HepG2 (cell line): Measurements from ENCODE around the gene BAG5. TPM values are rescaled to one million over a fixed set of nuclear protein-coding genes. Genes with fewer than 3 reads are reported as not detected.

Experiments used
- ATAC-seq: fragments of 200-7000 bp; cut with Tn5 transposase; 3 replicates; pipeline ENCODE4 v1.9.1; 2020; ENCODE audit warnings: mild to moderate bottlenecking, moderate library complexity
- Bru-seq: library from RNA; stranded (reverse); fragments of 400-500 nt; gene quantifications from one replicate; lab custom pipeline; 2021; lab: Mats Ljungman, UMichigan
- BruChase-seq, 2 experiments: library from RNA; stranded (reverse); fragments of 400-500 nt; gene quantifications; one replicate each; lab custom pipeline; 2021; lab: Mats Ljungman, UMichigan
- BruUV-seq: library from RNA; stranded (reverse); fragments of 400-500 nt; replicated peaks from 2 replicates; lab custom pipeline; 2021; lab: Mats Ljungman, UMichigan
- CTCF ChIA-PET: fragments of 300-600 bp; formaldehyde crosslinking; extraction: SDS; loops from one replicate; lab custom pipeline; 2021; ENCODE audit warnings: low total read pairs, inconsistent platforms, low intra/inter-chr PET ratio; lab: Yijun Ruan, JAX
- POLR2A ChIA-PET: fragments of 350-600 bp; sonication (Branson Sonifier 250); formaldehyde crosslinking; loops from one replicate; lab custom pipeline; 2020; ENCODE audit warnings: antibody characterized with exemption, inconsistent platforms; lab: Yijun Ruan, JAX
- DNase-seq: peaks from one replicate; pipeline ENCODE4 v3.0.0-alpha.2; 2015; ENCODE audit warnings: low spot score
- FAIRE-seq: peaks from 3 replicates; lab custom pipeline; 2011; peaks lifted over from hg19 to GRCh38; lab: Jason Lieb, UNC
- H2AFZ ChIP-seq: one replicate; pipeline ENCODE4 v1.6.1; 2011; ENCODE audit warnings: low read length, inconsistent platforms
- H3K27ac ChIP-seq: fragments of 300-600 bp; 3 replicates; pipeline ENCODE4 v1.8.0; 2011; ENCODE audit warnings: mixed run types, mild to moderate bottlenecking, mixed read lengths, low read length, inconsistent platforms; ENCODE audit not compliant: insufficient read depth; ENCODE audit errors: extremely low read length
- H3K27me3 ChIP-seq, 2 experiments: fragments of 200-600 bp in 1 of 2; 2 replicates in 1 of 2; 3 replicates in 1 of 2; pipeline versions ENCODE4 v1.6.0 to v1.8.0; 2011; ENCODE audit warnings: low read length in 2 of 2, mild to moderate bottlenecking in 2 of 2, moderate library complexity in 2 of 2, inconsistent platforms in 1 of 2; ENCODE audit not compliant: insufficient read depth in 2 of 2, control insufficient read depth in 1 of 2
- H3K36me3 ChIP-seq, 2 experiments: fragments of 200-600 bp in 1 of 2; replicated peaks in 1 of 2; 2 replicates in 1 of 2; 3 replicates in 1 of 2; pipeline versions ENCODE4 v1.5.1 to v1.8.0; 2011; ENCODE audit warnings: low read length in 2 of 2, inconsistent platforms in 1 of 2; ENCODE audit not compliant: insufficient read depth in 2 of 2, control insufficient read depth in 1 of 2
- H3K4me1 ChIP-seq: 2 replicates; pipeline ENCODE4 v1.5.1; 2012; ENCODE audit warnings: low read length, inconsistent platforms; ENCODE audit not compliant: insufficient read depth
- H3K4me2 ChIP-seq: 2 replicates; pipeline ENCODE4 v1.6.0; 2011; ENCODE audit warnings: low read depth, low read length, inconsistent platforms
- H3K4me3 ChIP-seq, 3 experiments: fragments of 200-600 bp in 1 of 3; sonication (generic), shearing (Covaris generic) in 1 of 3; replicated peaks in 1 of 3; 2 replicates each; pipeline ENCODE4 v1.5.1; 2011 to 2016; ENCODE audit warnings: low read length in 3 of 3, inconsistent platforms in 2 of 3, low read depth in 2 of 3, mild to moderate bottlenecking in 2 of 3, control low read depth in 1 of 3, mixed read lengths in 1 of 3; ENCODE audit not compliant: insufficient read depth in 1 of 3
- H3K79me2 ChIP-seq: one replicate; pipeline ENCODE4 v1.6.1; 2011; ENCODE audit warnings: low read length, inconsistent platforms; ENCODE audit not compliant: insufficient read depth
- H3K9ac ChIP-seq: 2 replicates; pipeline ENCODE4 v1.6.0; 2011; ENCODE audit warnings: mild to moderate bottlenecking, low read depth, low read length, inconsistent platforms; ENCODE audit not compliant: insufficient read depth
- H3K9me3 ChIP-seq: 2 replicates; pipeline ENCODE4 v1.5.1; 2012; ENCODE audit warnings: mild to moderate bottlenecking, low read length
- H4K20me1 ChIP-seq: 2 replicates; pipeline ENCODE4 v1.6.0; 2011; ENCODE audit warnings: inconsistent platforms, mild to moderate bottlenecking, low read length, moderate library complexity; ENCODE audit not compliant: insufficient read depth
- CCAR2 ChIP-seq: fragments of 200-400 bp; formaldehyde crosslinking; optimal IDR thresholded peaks from 2 replicates; pipeline ENCODE3; 2018; ENCODE audit warnings: low read depth, mild to moderate bottlenecking, low read length, moderate library complexity
- FLYWCH1 ChIP-seq: sonication (generic); formaldehyde crosslinking; IDR thresholded peaks from 2 replicates; pipeline ENCODE4 v1.8.1; 2023; ENCODE audit warnings: mild to moderate bottlenecking, missing genetic modification reagents
- HDAC6 ChIP-seq: fragments of 200-600 bp; sonication (generic); IDR thresholded peaks from 2 replicates; pipeline ENCODE4 v1.7.0; 2017; ENCODE audit warnings: mild to moderate bottlenecking, antibody characterized with exemption, low read length, low read depth
- MTF2 ChIP-seq: sonication (generic); formaldehyde crosslinking; IDR thresholded peaks from 2 replicates; pipeline ENCODE4 v1.5.0; 2020; ENCODE audit warnings: missing genetic modification reagents, borderline replicate concordance
- ONECUT2 ChIP-seq: sonication (generic); formaldehyde crosslinking; IDR thresholded peaks from 2 replicates; pipeline ENCODE4 v1.4.0; 2020; ENCODE audit warnings: missing genetic modification reagents
- RARG ChIP-seq: sonication (generic); formaldehyde crosslinking; IDR thresholded peaks from 2 replicates; pipeline ENCODE4 v1.4.0; 2020; ENCODE audit warnings: low read depth, mild to moderate bottlenecking, missing genetic modification reagents
- SALL1 ChIP-seq: sonication (generic); formaldehyde crosslinking; IDR thresholded peaks from 2 replicates; pipeline ENCODE4 v1.8.0; 2022; ENCODE audit warnings: mild to moderate bottlenecking, missing genetic modification reagents
- SETDB1 ChIP-seq: sonication (generic); formaldehyde crosslinking; IDR thresholded peaks from 2 replicates; pipeline ENCODE4 v1.5.1; 2020; ENCODE audit warnings: missing genetic modification reagents, mild to moderate bottlenecking, borderline replicate concordance
- SMAD3 ChIP-seq: sonication (generic); formaldehyde crosslinking; IDR thresholded peaks from 2 replicates; pipeline ENCODE4 v1.4.0; 2020; ENCODE audit warnings: missing genetic modification reagents
- TEAD3 ChIP-seq: optimal IDR thresholded peaks from 2 replicates; pipeline ENCODE3; 2016; ENCODE audit warnings: borderline replicate concordance
- ZNF549 ChIP-seq: sonication (generic); formaldehyde crosslinking; IDR thresholded peaks from 2 replicates; pipeline ENCODE4 v1.5.0; 2020; ENCODE audit warnings: missing genetic modification reagents
- ZNF790 ChIP-seq: sonication (generic); formaldehyde crosslinking; IDR thresholded peaks from 2 replicates; pipeline ENCODE4 v1.8.0; 2022; ENCODE audit warnings: missing genetic modification reagents, mild to moderate bottlenecking, borderline replicate concordance
- ZNF883 ChIP-seq: sonication (generic); formaldehyde crosslinking; IDR thresholded peaks from 2 replicates; pipeline ENCODE4 v1.5.1; 2020; ENCODE audit warnings: mild to moderate bottlenecking, missing genetic modification reagents; ENCODE audit errors: not compliant biosample characterization
- WGBS: methylation state at CpG from one replicate; pipeline ENCODE4 v1.1.6; 2017; ENCODE audit warnings: low lambda C conversion rate; 5-methylcytosine and 5-hydroxymethylcytosine counted together
- in situ Hi-C: cut with HindIII; loops from 2 replicates; pipeline ENCODE4 v1.10.0; 2017; ENCODE audit warnings: low pct_unique_long_range_greater_than_20kb; ENCODE audit not compliant: extremely low pct_ligation_motif_present
- intact Hi-C: fragments of 100-400 bp; cut with micrococcal nuclease; formaldehyde crosslinking; loops from one replicate; pipeline ENCODE4 v1.10.0; 2022; ENCODE audit not compliant: unreplicated experiment
- long read RNA-seq, 2 experiments: library from RNA in 1 of 2; library from polyadenylated mRNA in 1 of 2; stranded (forward) in 1 of 2; unstranded in 1 of 2; transcript quantifications; one replicate each; pipeline ENCODE4 v2.0.0, GENCODE V29; 2019 to 2022
- polyA minus RNA-seq, 3 experiments: library from RNA; depleted of rRNA, polyadenylated mRNA; stranded (reverse); fragments of >200 nt; gene quantifications; 2 replicates each; pipeline ENCODE4 v1.2.3, GENCODE V29; 2011; ENCODE audit warnings: low replicate concordance in 1 of 3
- polyA plus RNA-seq, 8 experiments: library from polyadenylated mRNA; depleted of rRNA in 3 of 8; stranded (reverse) in 7 of 8; unstranded in 1 of 8; fragments of >200 nt; fragmentation: Illumina TruSeq in 4 of 8; extraction: Trizol in 4 of 8; gene quantifications; 2 replicates each; pipeline versions ENCODE4 v1.2.1 to v1.2.3, GENCODE V29; 2011 to 2016; ENCODE audit warnings: low read depth in 4 of 8, missing spikeins in 1 of 8, mixed read lengths in 1 of 8; ENCODE audit not compliant: insufficient read depth in 1 of 8
- total RNA-seq, 5 experiments: library from RNA; depleted of rRNA; stranded (reverse); fragments of >200 nt; fragmentation: Illumina TruSeq; extraction: Trizol; gene quantifications; 2 replicates each; pipeline ENCODE4 v1.2.3, GENCODE V29; 2016; ENCODE audit warnings: low read depth in 1 of 5
- TF ChIP-seq, protein P1 (sequence below): sonication (generic); formaldehyde crosslinking; IDR thresholded peaks from 2 replicates; pipeline ENCODE4 v1.4.0; 2020; ENCODE audit warnings: missing genetic modification reagents
- TF ChIP-seq, protein P2 (sequence below): sonication (generic); formaldehyde crosslinking; IDR thresholded peaks from 2 replicates; pipeline ENCODE4 v1.4.0; 2020; ENCODE audit warnings: missing genetic modification reagents

Gene BAG5, protein sequence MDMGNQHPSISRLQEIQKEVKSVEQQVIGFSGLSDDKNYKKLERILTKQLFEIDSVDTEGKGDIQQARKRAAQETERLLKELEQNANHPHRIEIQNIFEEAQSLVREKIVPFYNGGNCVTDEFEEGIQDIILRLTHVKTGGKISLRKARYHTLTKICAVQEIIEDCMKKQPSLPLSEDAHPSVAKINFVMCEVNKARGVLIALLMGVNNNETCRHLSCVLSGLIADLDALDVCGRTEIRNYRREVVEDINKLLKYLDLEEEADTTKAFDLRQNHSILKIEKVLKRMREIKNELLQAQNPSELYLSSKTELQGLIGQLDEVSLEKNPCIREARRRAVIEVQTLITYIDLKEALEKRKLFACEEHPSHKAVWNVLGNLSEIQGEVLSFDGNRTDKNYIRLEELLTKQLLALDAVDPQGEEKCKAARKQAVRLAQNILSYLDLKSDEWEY
- total RNA-seq (2016; rRNA removed; fragmentation: Illumina TruSeq; extraction: Trizol): 21.0 and 34.8 TPM in 2 replicates
- total RNA-seq (2016; cell fraction: cytosol; rRNA removed; fragmentation: Illumina TruSeq; extraction: Trizol; ENCODE audit: low read depth): 2.3 and 2.5 TPM in 2 replicates
- 21.9 and 34.1 TPM in 2 replicates for total RNA-seq (2016; cell fraction: insoluble cytoplasmic fraction; rRNA removed; fragmentation: Illumina TruSeq; extraction: Trizol)
- 11.4 and 14.2 TPM in 2 replicates for total RNA-seq (2016; cell fraction: membrane; rRNA removed; fragmentation: Illumina TruSeq; extraction: Trizol)
- total RNA-seq (2016; cell fraction: nucleus; rRNA removed; fragmentation: Illumina TruSeq; extraction: Trizol): 14.8 and 16.2 TPM in 2 replicates
- 3.0 and 3.5 TPM in 2 replicates for polyA plus RNA-seq (2011; rRNA removed)
- 2.5 and 3.9 TPM in 2 replicates for polyA plus RNA-seq (2011; cell fraction: cytosol; rRNA removed)
- 3.3 and 3.7 TPM in 2 replicates for polyA plus RNA-seq (2011; cell fraction: nucleus; rRNA removed)
- polyA plus RNA-seq (2012): 7.9 and 9.3 TPM in 2 replicates
- 1.0 and 1.3 TPM in 2 replicates for polyA plus RNA-seq (2016; cell fraction: cytosol; fragmentation: Illumina TruSeq; extraction: Trizol; ENCODE audit: low read depth)
- polyA plus RNA-seq (2016; cell fraction: insoluble cytoplasmic fraction; fragmentation: Illumina TruSeq; extraction: Trizol; ENCODE audit: low read depth): 16.8 and 20.0 TPM in 2 replicates
- polyA plus RNA-seq (2016; cell fraction: membrane; fragmentation: Illumina TruSeq; extraction: Trizol; ENCODE audit: low read depth): 5.3 and 6.2 TPM in 2 replicates
- 13.8 and 14.6 TPM in 2 replicates for polyA plus RNA-seq (2016; cell fraction: nucleus; fragmentation: Illumina TruSeq; extraction: Trizol; ENCODE audit: insufficient read depth, low read depth)
- 5.3 and 11.8 TPM in 2 replicates for polyA minus RNA-seq (2011; rRNA and poly(A)+ RNA removed; ENCODE audit: low replicate concordance)
- 7.2 and 8.6 TPM in 2 replicates for polyA minus RNA-seq (2011; cell fraction: cytosol; rRNA and poly(A)+ RNA removed)
- 9.8 and 9.9 TPM in 2 replicates for polyA minus RNA-seq (2011; cell fraction: nucleus; rRNA and poly(A)+ RNA removed)
- percentile 90 among the genes with signal in this experiment for Bru-seq, nascent RNA
- BruChase-seq, experiment 1, labeled RNA remaining after a 6-hour chase: percentile 93 among the genes with signal in this experiment
- BruChase-seq, experiment 2, labeled RNA remaining after a 2-hour chase: percentile 98 among the genes with signal in this experiment
- long read RNA-seq, experiment 1, full-length matches to known transcripts: 10 of 14 reads
- long read RNA-seq, experiment 1, partial matches to known transcripts: 4 of 14 reads
- long read RNA-seq, experiment 1, other reads (novel, unspliced or antisense): 0 of 14 reads
- long read RNA-seq, experiment 2, full-length matches to known transcripts: 1 of 15 reads
- long read RNA-seq, experiment 2, partial matches to known transcripts: 0 of 15 reads
- long read RNA-seq, experiment 2, other reads (novel, unspliced or antisense): 14 of 15 reads

DNA sequence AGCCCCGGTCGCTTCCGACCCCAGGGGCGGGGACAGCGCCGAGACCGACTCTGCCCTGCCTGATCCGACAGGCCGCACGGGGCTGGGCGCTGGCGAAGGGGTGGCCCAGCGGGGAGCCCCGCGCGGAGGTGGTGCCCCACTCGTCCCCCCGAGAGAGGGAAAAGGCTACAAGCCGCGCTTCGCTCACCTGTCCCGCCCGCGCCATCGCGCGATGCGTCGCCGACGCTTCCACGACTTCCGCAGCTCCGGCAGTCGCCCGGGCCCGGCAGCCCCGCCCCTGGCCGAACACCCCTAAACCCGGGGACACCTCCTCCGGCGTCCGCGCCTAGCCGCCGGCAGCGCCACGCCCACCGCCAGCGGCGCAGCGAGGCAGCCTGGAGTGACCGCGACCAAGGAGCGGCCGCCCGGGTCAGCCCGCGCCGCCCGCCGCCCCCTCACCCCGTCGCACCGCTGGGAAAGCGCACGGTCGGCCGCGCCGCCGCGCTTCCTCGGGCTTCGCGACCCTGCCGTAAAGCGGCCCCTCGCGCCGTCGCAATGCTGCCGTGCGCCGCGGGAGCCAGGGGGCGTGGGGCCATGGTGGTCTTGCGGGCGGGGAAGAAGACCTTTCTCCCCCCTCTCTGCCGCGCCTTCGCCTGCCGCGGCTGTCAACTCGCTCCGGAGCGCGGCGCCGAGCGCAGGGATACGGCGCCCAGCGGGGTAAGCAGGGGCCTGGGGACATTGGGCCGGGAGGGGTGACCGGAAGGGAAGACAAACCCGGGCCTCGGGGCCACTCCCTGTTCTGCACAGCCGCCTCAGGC is at the start of gene BAG5, which contains the start of gene COA8:
Gene BAG5 (minus strand): TSS at position 229 of the 797 bp plus-strand sequence. CDS start 1,493 bp downstream, outside the sequence.
Gene COA8 (plus strand): TSS at position 532 of the 797 bp plus-strand sequence. CDS start 42 bp downstream, at position 574.
- Histone ChIP-seq H3K79me2 (peaks cover 76% of the 10 kb centered on the region), H3K27ac (peak within 1 kb of the TSS; percentile 88), H4K20me1 (peaks cover 14% of the 10 kb centered on the region; the same call in 1 of the 2 replicates), H3K27me3 (peaks cover 0 to 3% of the 10 kb centered on the region in 2 experiments; a peak in 1 of 5 replicates), H3K4me2 (peak within 1 kb of the TSS; percentile 83), H3K4me1 (peaks cover 48% of the 10 kb centered on the region), H3K4me3 (peak within 1 kb of the TSS; percentile 81 to 100 (median 92)), H2AFZ (peak within 1 kb of the TSS; percentile 19), H3K9ac (peak within 1 kb of the TSS; percentile 91), H3K36me3 (peaks cover 8 to 26% of the 10 kb centered on the region in 2 experiments; a peak in 3 of 5 replicates), H3K9me3 (no peaks in the 10 kb centered on the region)
- no TSS peak for BruUV-seq
- WGBS: no CpG with 5 or more reads among the region's 109 CpGs
- in situ Hi-C loops (no loop called here), intact Hi-C loops (no loop called here)
- CTCF ChIA-PET: no interaction called here
- FAIRE-seq (no peak), DNase-seq (peak; percentile 68), ATAC-seq (peak; percentile 83)
- POLR2A ChIA-PET: interaction anchor here (1.5 to 2.3 kb wide), 4 partner anchors 13 to 66 kb away, joined by 6 to 12 read pairs (median 8); partner anchors contain the start of genes KLC1 and TRMT61A
- TF ChIP-seq SETDB1: no peak
- TF ChIP-seq ZNF549 (CRISPR knock-in tag): no peak
- no peak for TF ChIP-seq ONECUT2
- TF ChIP-seq ZNF790: peak; percentile 61
- TF ChIP-seq HDAC6: no peak
- TF ChIP-seq RARG (CRISPR knock-in tag): no peak
- peak; percentile 85 for TF ChIP-seq ZNF883 (CRISPR knock-in tag)
- no peak for TF ChIP-seq MTF2
- peak; percentile 41 for TF ChIP-seq SALL1 (CRISPR knock-in tag)
- no peak for TF ChIP-seq CCAR2
- TF ChIP-seq, protein P1, sequence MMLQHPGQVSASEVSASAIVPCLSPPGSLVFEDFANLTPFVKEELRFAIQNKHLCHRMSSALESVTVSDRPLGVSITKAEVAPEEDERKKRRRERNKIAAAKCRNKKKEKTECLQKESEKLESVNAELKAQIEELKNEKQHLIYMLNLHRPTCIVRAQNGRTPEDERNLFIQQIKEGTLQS (CRISPR knock-in tag): no peak; the same call in 1 of the 2 replicates
- TF ChIP-seq TEAD3 (CRISPR knock-in tag): peak; percentile 37
- no peak for TF ChIP-seq FLYWCH1 (CRISPR knock-in tag)
- no peak for TF ChIP-seq SMAD3 (CRISPR knock-in tag)
- TF ChIP-seq, protein P2, sequence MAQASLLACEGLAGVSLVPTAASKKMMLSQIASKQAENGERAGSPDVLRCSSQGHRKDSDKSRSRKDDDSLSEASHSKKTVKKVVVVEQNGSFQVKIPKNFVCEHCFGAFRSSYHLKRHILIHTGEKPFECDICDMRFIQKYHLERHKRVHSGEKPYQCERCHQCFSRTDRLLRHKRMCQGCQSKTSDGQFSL (CRISPR knock-in tag): 0 out of 2 replicates have a peak, but pooled peaks have one; percentile 31
